Neural cell (in vitro differentiated cells): Measurements from ENCODE around the gene CREB1. TPM values are rescaled to one million over a fixed set of nuclear protein-coding genes. Genes with fewer than 3 reads are reported as not detected.
A peak's percentile ranks its signal among the peaks of the same experiment; 100 is the strongest.

ENCODE experiments used
- H2AFZ ChIP-seq: fragments of 200-600, 300-800 bp; sonication (generic), shearing (Covaris generic); 2 replicates; pipeline ENCODE4 v1.6.0; 2014; ENCODE audit warnings: low read depth, mild to moderate bottlenecking, antibody characterized with exemption, low read length, moderate library complexity
- H3F3A ChIP-seq: fragments of 200-600 bp; shearing (Covaris generic); 2 replicates; pipeline ENCODE4 v1.6.1; 2016; ENCODE audit warnings: mild to moderate bottlenecking, moderate library complexity, mixed read lengths, antibody characterized with exemption, low read length; ENCODE audit not compliant: insufficient read depth, poor library complexity, severe bottlenecking
- H3K27ac ChIP-seq: fragments of 200-600, 300-800 bp; sonication (generic), shearing (Covaris generic); 2 replicates; pipeline ENCODE4 v1.5.1; 2014; ENCODE audit warnings: mild to moderate bottlenecking, low read length, moderate library complexity
- H3K27me3 ChIP-seq: fragments of 300-800, 200-600 bp; sonication (generic), shearing (Covaris generic); 2 replicates; pipeline ENCODE4 v1.6.0; 2014; ENCODE audit warnings: mild to moderate bottlenecking, low read depth, low read length, moderate library complexity; ENCODE audit not compliant: insufficient read depth
- H3K36me3 ChIP-seq: fragments of 300-800, 200-600 bp; sonication (generic), shearing (Covaris generic); 2 replicates; pipeline ENCODE4 v1.5.1; 2014; ENCODE audit warnings: mild to moderate bottlenecking, antibody characterized with exemption, low read length, moderate library complexity; ENCODE audit not compliant: insufficient read depth
- H3K4me2 ChIP-seq: fragments of 300-800, 200-600 bp; sonication (generic), shearing (Covaris generic); 2 replicates; pipeline ENCODE4 v1.6.0; 2014; ENCODE audit warnings: mild to moderate bottlenecking, low read length
- H3K4me3 ChIP-seq: fragments of 300-800, 200-600 bp; sonication (generic), shearing (Covaris generic); 2 replicates; pipeline ENCODE4 v1.5.1; 2014; ENCODE audit warnings: mild to moderate bottlenecking, low read length, moderate library complexity
- H3K79me2 ChIP-seq: fragments of 200-600 bp; shearing (Covaris generic); replicated peaks from 2 replicates; pipeline ENCODE4 v1.6.0; 2014; ENCODE audit warnings: mild to moderate bottlenecking, low read length, moderate library complexity; ENCODE audit not compliant: insufficient read depth
- H3K9ac ChIP-seq: fragments of 300-800, 200-600 bp; sonication (generic), shearing (Covaris generic); 2 replicates; pipeline ENCODE4 v1.6.1; 2016; ENCODE audit warnings: mild to moderate bottlenecking, low read length, mixed read lengths
- H3K9me2 ChIP-seq: fragments of 200-600 bp; shearing (Covaris generic); 2 replicates; pipeline ENCODE4 v1.6.1; 2016; ENCODE audit warnings: mild to moderate bottlenecking, low read length, mixed read lengths; ENCODE audit not compliant: insufficient read depth
- H3K9me3 ChIP-seq: fragments of 200-600, 300-800 bp; sonication (generic), shearing (Covaris generic); 2 replicates; pipeline ENCODE4 v1.6.1; 2016; ENCODE audit warnings: mild to moderate bottlenecking, mixed run types, low read length, moderate library complexity, mixed read lengths
- H4K20me1 ChIP-seq: fragments of 200-600 bp; shearing (Covaris generic); 2 replicates; pipeline ENCODE4 v1.6.1; 2016; ENCODE audit warnings: mild to moderate bottlenecking, mixed run types; ENCODE audit not compliant: insufficient read depth
- EP300 ChIP-seq: fragments of 450-650 bp; conservative IDR thresholded peaks from 2 replicates; pipeline ENCODE4 v1.6.1; 2014; ENCODE audit warnings: antibody characterized with exemption, mild to moderate bottlenecking, moderate library complexity; ENCODE audit not compliant: poor library complexity, severe bottlenecking
- EZH2 ChIP-seq: fragments of 200-600, 300-800 bp; shearing (Covaris generic), sonication (generic); IDR thresholded peaks from 2 replicates; pipeline ENCODE4 v1.6.1; 2014; ENCODE audit warnings: antibody characterized with exemption, low read length, borderline replicate concordance, mild to moderate bottlenecking; ENCODE audit not compliant: insufficient read depth, poor library complexity, severe bottlenecking
- MXI1 ChIP-seq: fragments of 450-650 bp; conservative IDR thresholded peaks from 2 replicates; pipeline ENCODE4 v1.6.1; 2014; ENCODE audit warnings: antibody characterized with exemption, mild to moderate bottlenecking; ENCODE audit not compliant: poor library complexity, severe bottlenecking
- POLR2AphosphoS5 ChIP-seq: IDR thresholded peaks from 2 replicates; pipeline ENCODE4 v1.6.1; 2012
- RAD21 ChIP-seq: fragments of 450-650 bp; conservative IDR thresholded peaks from 2 replicates; pipeline ENCODE4 v1.6.1; 2014; ENCODE audit warnings: antibody characterized with exemption, mild to moderate bottlenecking, moderate library complexity
- SMC3 ChIP-seq: fragments of 450-650 bp; conservative IDR thresholded peaks from 2 replicates; pipeline ENCODE4 v1.6.1; 2014; ENCODE audit warnings: antibody characterized with exemption, mild to moderate bottlenecking, moderate library complexity; ENCODE audit not compliant: poor library complexity
- TAF1 ChIP-seq: IDR thresholded peaks from 2 replicates; pipeline ENCODE4 v1.6.1; 2012; ENCODE audit warnings: low read depth
- polyA plus RNA-seq: library from polyadenylated mRNA; depleted of rRNA; stranded (reverse); fragments of >200 nt; gene quantifications from 2 replicates; pipeline ENCODE4 v1.2.3, GENCODE V29; 2014
- TF ChIP-seq, protein P1 (sequence below): IDR thresholded peaks from 2 replicates; pipeline ENCODE4 v1.6.1; 2012; ENCODE audit warnings: borderline replicate concordance
- TF ChIP-seq, protein P2 (sequence below): fragments of 450-650 bp; IDR thresholded peaks from 2 replicates; pipeline ENCODE4 v1.5.1; 2014; ENCODE audit warnings: antibody characterized with exemption, mild to moderate bottlenecking, moderate library complexity; ENCODE audit not compliant: poor library complexity, severe bottlenecking

The CREB1 gene
- polyA plus RNA-seq, 1 donor from 2014 or later: 38.7 TPM

DNA sequence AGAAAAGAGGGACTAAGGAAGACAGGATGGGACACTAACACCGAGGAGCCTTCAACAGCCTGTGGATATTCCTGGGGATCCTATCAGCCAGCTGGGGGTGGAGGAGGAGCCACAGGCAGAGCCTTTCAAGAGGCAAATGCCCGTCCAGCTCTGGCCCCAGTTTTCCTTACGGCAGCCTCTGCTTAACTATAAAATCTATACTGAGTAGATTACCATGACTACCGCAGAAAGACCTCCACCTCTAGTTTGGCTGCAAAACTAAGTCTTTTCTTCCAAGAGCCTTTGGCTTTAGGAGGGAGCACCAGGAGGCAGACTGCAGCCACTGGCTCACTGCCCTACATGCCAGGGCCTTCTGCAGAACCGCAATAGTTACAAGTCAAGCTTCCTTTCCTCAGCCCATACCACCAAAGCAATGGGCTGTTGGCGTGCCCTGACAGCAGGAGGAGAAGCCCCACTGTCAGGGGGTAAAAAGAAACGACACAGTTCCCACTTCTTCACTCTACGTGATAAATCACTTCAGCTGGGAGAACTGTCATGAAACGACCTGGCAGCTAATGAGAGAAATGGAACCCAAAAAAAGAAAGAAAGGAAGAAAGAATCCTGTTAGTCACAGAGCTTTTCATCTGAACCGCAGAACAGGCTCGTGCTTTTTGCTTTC is 25.1 kb upstream of the CREB1 start:
- Histone ChIP-seq H3K79me2 (no peaks in the 10 kb centered on the region), H3K4me3 (peak overlapping the region; percentile 29), H3K9ac (no peak overlapping the region), H3K36me3 (no peaks in the 10 kb centered on the region), H4K20me1 (no peaks in the 10 kb centered on the region), H3K27me3 (no peaks in the 10 kb centered on the region), H3K4me2 (no peak overlapping the region), H2AFZ (no peak overlapping the region), H3F3A (no peaks in the 10 kb centered on the region), H3K9me2 (no peaks in the 10 kb centered on the region), H3K9me3 (no peaks in the 10 kb centered on the region), H3K27ac (no peak overlapping the region)
- TF ChIP-seq, protein P1, sequence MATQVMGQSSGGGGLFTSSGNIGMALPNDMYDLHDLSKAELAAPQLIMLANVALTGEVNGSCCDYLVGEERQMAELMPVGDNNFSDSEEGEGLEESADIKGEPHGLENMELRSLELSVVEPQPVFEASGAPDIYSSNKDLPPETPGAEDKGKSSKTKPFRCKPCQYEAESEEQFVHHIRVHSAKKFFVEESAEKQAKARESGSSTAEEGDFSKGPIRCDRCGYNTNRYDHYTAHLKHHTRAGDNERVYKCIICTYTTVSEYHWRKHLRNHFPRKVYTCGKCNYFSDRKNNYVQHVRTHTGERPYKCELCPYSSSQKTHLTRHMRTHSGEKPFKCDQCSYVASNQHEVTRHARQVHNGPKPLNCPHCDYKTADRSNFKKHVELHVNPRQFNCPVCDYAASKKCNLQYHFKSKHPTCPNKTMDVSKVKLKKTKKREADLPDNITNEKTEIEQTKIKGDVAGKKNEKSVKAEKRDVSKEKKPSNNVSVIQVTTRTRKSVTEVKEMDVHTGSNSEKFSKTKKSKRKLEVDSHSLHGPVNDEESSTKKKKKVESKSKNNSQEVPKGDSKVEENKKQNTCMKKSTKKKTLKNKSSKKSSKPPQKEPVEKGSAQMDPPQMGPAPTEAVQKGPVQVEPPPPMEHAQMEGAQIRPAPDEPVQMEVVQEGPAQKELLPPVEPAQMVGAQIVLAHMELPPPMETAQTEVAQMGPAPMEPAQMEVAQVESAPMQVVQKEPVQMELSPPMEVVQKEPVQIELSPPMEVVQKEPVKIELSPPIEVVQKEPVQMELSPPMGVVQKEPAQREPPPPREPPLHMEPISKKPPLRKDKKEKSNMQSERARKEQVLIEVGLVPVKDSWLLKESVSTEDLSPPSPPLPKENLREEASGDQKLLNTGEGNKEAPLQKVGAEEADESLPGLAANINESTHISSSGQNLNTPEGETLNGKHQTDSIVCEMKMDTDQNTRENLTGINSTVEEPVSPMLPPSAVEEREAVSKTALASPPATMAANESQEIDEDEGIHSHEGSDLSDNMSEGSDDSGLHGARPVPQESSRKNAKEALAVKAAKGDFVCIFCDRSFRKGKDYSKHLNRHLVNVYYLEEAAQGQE: no peak
- TF ChIP-seq RAD21 (no peak), POLR2AphosphoS5 (no peak), EP300 (no peak), TAF1 (no peak)
- TF ChIP-seq, protein P2, sequence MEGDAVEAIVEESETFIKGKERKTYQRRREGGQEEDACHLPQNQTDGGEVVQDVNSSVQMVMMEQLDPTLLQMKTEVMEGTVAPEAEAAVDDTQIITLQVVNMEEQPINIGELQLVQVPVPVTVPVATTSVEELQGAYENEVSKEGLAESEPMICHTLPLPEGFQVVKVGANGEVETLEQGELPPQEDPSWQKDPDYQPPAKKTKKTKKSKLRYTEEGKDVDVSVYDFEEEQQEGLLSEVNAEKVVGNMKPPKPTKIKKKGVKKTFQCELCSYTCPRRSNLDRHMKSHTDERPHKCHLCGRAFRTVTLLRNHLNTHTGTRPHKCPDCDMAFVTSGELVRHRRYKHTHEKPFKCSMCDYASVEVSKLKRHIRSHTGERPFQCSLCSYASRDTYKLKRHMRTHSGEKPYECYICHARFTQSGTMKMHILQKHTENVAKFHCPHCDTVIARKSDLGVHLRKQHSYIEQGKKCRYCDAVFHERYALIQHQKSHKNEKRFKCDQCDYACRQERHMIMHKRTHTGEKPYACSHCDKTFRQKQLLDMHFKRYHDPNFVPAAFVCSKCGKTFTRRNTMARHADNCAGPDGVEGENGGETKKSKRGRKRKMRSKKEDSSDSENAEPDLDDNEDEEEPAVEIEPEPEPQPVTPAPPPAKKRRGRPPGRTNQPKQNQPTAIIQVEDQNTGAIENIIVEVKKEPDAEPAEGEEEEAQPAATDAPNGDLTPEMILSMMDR: no peak

DNA sequence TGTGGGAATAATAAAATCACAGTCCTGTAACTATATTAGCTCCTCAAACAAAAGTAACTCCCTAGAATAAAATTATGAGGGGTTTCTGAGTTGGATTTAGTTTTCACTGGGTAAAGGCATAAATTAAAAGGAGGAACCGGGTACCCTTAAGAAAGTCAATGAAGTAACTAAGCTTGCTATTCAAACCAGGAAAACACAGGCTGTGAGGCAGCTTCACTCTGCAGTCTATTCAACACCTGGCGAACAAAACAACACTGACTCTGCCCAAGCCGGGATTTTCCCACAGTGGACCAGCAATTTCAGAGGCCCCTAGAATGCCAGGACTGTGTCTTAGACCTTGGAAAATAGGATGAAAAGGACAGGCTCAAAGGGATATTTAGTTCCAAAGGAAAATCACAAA is 24.6 kb upstream of the CREB1 start:
- H3K9ac ChIP-seq: no peak overlapping the region

More for the DNA sequence above, 24.6 kb upstream of the CREB1 start:
- H3K9me2 ChIP-seq: no peaks in the 10 kb centered on the region
- H4K20me1 ChIP-seq: no peaks in the 10 kb centered on the region
- peak overlapping the region; percentile 29 for H3K4me3 ChIP-seq
- H3K4me2 ChIP-seq: no peak overlapping the region
- no peaks in the 10 kb centered on the region for H3F3A ChIP-seq
- H2AFZ ChIP-seq: no peak overlapping the region
- H3K9me3 ChIP-seq: no peaks in the 10 kb centered on the region
- H3K36me3 ChIP-seq: no peaks in the 10 kb centered on the region
- H3K27ac ChIP-seq: no peak overlapping the region
- no peak for TF ChIP-seq POLR2AphosphoS5
- no peak for TF ChIP-seq EZH2
- TF ChIP-seq MXI1: no peak
- TF ChIP-seq TAF1: no peak
- TF ChIP-seq, protein P1: no peak
- TF ChIP-seq RAD21: no peak
- TF ChIP-seq, protein P2: no peak
- TF ChIP-seq SMC3: no peak
- no peak for TF ChIP-seq EP300
- no peaks in the 10 kb centered on the region for H3K27me3 ChIP-seq
- H3K79me2 ChIP-seq: no peaks in the 10 kb centered on the region
